LHCN-M2 (cell line): Measurements from ENCODE around the gene KLKB1. TPM values are rescaled to one million over a fixed set of nuclear protein-coding genes. Genes with fewer than 3 reads are reported as not detected.

Experiments used
- DNase-seq: peaks from one replicate; pipeline ENCODE4 v3.0.0-alpha.2; 2012; ENCODE audit warnings: low read depth
- total RNA-seq: library from RNA; depleted of rRNA; stranded (reverse); fragments of >200 nt; gene quantifications from 2 replicates; pipeline ENCODE4 v1.2.3, GENCODE V29; 2014; rRNA removed

KLKB1 gene
- total RNA-seq, 1 experiment from 2014 or later = not detected

DNA sequence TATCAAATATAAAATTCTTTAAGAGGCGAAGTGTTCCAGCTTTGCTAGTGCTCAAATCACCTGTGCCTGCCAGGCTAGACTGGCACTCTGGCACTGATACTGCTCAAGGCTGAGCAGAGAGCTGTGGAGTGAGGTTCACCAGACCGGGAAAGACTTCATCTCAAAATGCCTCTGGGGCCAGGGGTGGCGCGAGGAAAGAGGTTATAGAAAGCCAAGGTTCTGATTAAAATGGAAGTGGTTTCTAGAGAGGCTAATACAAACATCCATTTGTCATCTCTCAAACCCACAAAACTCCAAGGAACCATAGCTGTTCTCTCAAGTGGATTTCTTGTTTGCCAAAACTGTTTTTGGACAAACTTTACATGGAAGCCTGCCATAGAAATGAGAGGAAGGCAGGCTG lies 80.2 kb downstream of the KLKB1 start:
- DNase-seq = no peak

DNA sequence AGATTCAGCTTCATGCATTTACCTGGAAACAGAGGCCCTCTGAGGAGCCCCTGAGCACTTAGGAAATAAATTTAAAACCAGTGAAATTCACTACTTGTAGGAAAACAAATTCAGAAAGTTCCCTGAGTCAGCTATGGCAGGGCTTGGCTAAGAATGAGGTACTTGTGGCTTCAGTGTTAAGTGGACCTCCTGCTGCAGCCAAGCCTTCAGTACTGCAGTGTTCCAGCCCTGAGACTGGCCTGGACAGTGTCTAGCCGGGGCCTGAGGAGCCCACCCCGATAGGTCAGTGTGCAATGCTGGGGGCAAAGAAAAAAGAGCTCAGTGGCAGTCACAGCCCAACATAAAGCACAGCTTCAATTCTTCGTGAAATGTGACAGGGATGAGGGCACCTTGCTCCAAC lies 80.6 kb downstream of the KLKB1 start:
- no peak for DNase-seq

Other genes with a start within 250 kb of the KLKB1 start
- gene TLR3, start 158.4 kb upstream of the KLKB1 start, total RNA-seq = 4.9 and 5.4 TPM in 2 replicates
- gene FAM149A, start 122.8 kb upstream of the KLKB1 start, total RNA-seq = 1.3 and 1.6 TPM in 2 replicates
- 22.4 and 27.5 TPM in 2 replicates for gene CYP4V2, start 35.9 kb upstream of the KLKB1 start, total RNA-seq
- gene F11, start 38.7 kb downstream of the KLKB1 start, total RNA-seq = not detected in 2 replicates